D721Med (cell line): Measurements from ENCODE around the gene TGM2.

Source experiments
- DNase-seq: peaks from one replicate; pipeline ENCODE4 v3.0.0; 2011; ENCODE audit warnings: low spot score; ENCODE audit not compliant: insufficient read length
- FAIRE-seq: peaks from 2 replicates; lab custom pipeline; 2011; peaks lifted over from hg19 to GRCh38; lab: Jason Lieb, UNC
- TF ChIP-seq, protein P1 (sequence below): IDR thresholded peaks from 2 replicates; pipeline ENCODE4 v1.5.1; 2012; ENCODE audit warnings: mild to moderate bottlenecking, control low read depth; ENCODE audit not compliant: insufficient read depth; ENCODE audit errors: missing control alignments

The TGM2 gene

DNA sequence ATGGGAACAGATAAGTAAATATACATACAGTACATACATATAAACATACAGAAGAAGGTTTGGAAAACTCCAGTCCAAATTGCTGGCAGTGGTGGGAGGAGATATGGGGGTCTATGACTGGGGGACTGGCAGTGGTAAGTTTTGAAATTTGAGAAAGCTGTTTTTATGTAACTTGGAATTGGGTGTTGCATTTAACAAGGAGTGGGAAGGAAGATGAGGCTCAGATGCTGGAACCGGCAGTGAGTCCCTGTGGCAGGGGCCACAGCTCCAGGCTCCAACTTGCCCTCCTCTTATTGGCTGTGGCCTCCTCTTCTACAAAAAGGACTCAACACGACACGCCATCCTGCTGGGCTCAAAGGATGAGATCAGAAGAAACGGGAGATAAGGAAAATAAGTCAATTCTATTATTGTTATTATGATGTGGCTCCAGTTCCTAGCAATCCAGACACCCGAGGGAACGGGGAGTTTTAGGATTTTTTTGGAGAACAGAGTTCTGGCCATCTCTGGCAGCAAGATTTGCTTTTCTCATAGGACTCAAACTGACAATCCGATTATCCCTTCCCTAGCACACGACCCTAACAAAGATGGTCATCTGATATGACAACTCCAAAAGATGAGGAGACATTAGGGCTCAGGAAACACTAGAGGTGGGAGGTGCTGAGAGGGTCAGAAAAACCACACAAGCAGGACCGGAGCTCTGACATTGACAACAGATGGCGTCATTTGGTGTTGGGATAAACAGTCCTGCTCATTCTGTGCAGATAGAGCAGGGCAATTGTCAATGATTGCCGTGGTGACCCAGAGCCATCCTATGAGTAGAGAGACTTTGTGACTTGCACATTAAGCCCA, 6.0 kb upstream of the TGM2 start:
- TF ChIP-seq, protein P1, sequence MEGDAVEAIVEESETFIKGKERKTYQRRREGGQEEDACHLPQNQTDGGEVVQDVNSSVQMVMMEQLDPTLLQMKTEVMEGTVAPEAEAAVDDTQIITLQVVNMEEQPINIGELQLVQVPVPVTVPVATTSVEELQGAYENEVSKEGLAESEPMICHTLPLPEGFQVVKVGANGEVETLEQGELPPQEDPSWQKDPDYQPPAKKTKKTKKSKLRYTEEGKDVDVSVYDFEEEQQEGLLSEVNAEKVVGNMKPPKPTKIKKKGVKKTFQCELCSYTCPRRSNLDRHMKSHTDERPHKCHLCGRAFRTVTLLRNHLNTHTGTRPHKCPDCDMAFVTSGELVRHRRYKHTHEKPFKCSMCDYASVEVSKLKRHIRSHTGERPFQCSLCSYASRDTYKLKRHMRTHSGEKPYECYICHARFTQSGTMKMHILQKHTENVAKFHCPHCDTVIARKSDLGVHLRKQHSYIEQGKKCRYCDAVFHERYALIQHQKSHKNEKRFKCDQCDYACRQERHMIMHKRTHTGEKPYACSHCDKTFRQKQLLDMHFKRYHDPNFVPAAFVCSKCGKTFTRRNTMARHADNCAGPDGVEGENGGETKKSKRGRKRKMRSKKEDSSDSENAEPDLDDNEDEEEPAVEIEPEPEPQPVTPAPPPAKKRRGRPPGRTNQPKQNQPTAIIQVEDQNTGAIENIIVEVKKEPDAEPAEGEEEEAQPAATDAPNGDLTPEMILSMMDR: no peak
- DNase-seq (no peak), FAIRE-seq (no peak)

DNA sequence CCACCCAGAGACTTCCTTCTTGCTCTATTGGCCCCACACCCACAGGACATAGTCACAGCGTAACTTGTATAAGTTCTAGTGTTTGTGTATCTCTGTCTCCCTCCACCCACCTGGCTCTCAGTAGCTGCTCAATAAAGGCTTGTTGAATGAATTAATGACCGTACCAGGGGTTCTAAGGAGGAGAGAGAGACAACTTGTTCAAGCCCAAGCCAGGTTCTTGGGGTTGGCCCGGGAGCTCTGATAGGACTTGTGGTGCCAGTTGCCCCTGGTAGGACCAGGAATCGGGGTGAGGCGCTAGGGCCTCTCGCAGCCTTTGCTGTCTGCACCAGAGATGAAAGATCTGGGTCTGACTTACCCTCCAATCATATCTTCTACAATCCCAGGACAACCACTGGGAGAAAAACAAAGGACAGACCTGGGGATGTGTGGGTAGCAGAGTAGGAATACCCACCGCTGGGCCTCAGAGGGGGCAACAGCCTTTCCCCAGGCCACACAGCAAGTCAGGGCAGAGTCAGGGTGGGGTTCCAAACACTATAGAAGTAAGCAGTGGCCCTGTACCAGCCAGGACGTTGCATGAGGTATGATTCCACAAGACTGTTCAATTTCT, 5.3 kb upstream of the TGM2 start:
- TF ChIP-seq, protein P1: no peak
- FAIRE-seq (no peak), DNase-seq (no peak)

DNA sequence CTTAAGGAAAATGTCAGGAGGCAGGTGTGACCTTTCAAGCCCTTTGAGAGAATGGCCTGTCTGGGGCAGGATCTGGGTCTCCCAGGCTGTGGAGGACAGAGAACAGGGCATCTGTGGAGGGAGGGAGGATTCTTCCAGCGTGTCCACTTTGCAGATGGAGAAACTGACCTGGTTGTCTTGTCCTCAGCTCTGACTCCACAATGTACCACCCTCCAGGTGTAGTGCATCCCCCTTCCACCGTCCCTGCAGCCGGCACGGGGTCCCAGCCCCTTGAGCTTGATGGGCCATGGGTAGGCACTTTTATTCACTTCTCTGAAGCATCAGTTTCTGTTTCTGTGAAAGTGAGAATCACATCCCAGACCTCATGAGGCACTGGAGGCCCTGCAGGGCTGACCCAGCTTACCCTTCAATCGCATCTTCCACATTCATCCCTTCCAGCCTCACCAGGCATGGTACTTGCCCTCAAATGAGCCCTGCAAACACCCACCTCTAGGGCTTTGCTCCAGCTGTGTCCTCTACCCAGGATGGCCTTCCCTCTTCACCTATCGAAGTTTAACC, 4.6 kb upstream of the TGM2 start:
- no peak for DNase-seq
- TF ChIP-seq, protein P1: no peak
- FAIRE-seq: no peak

DNA sequence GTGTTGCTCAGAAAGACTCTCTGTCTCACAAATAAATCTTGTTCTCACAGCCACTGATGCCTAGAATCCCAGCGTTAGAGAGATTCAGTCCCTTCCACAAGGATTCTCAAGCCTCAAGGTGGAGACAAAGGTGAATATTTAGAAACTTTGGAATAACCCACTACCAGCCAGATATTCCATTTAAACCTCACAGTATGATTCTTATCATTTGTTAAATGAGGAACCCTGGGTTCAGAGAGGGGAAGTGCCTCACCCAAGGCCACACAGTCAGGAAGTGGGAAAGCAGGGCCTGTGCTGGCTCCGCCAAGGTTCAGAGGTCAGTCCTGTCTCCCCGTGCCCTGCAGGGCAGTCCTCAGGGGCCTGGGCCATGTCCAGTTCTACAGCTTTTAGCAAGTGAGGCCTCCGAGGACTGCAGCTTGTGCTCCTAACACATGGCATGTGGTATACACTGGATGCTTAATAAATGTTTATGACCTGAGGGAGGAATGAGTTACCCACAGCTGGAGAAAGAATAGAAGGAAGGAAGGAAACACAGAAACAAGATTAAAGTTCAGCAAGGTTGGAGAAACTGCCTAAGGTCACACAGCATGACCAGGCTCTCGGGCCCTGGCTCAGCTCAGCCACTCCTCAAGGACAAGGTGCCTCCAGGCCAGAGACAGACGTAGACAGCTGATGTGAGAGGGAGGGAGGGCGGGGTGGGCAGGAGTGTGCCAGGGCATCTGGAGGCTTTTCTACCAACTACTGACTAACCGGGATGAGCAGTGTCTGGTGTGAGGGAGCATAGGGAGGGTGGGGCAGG, 3.9 kb upstream of the TGM2 start:
- TF ChIP-seq, protein P1: no peak
- FAIRE-seq (no peak), DNase-seq (no peak)

DNA sequence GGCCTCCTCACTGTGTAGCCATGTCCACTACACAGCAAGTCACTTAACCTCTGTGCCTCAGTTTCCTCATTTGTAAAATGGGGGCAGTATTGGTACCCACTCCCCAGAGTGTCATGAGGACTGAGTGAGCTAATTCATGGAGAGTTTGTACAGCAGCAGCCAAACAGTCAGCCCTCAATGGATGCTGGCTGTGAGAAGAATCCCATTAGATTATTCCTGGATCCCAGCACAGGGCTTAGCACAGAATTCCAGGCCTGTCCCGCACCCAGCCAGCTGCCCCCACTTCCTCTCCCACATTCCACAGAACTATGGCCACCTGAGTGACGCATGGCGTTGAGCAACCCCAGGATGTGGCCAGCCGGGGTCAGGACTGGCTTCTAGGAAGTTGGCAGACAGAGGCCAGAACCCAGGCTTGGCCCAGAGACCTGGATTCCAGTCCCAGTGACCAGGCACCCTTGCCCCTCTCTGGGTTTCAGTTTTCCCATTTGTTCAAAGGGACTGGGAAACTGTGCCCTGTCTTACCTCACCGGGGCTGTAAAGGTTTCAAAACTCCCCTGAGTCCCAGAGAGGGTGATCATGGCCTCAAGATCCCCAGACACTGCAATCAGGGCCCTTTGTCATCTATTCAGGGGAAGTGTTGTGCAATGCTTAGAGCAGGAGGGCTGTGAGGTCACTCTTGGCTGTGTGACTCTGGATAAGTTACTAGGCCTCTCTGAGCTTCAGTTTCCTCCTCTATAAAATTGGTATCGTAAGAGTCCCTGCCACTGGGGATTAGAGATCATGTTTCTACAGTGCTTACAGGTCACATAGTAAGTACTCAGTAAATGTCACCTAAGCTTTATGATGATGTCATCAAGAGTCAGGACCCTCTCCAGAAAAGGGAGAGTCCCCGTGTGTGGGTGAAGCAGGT, 3.0 kb upstream of the TGM2 start:
- DNase-seq (no peak), FAIRE-seq (no peak)
- TF ChIP-seq, protein P1: no peak

DNA sequence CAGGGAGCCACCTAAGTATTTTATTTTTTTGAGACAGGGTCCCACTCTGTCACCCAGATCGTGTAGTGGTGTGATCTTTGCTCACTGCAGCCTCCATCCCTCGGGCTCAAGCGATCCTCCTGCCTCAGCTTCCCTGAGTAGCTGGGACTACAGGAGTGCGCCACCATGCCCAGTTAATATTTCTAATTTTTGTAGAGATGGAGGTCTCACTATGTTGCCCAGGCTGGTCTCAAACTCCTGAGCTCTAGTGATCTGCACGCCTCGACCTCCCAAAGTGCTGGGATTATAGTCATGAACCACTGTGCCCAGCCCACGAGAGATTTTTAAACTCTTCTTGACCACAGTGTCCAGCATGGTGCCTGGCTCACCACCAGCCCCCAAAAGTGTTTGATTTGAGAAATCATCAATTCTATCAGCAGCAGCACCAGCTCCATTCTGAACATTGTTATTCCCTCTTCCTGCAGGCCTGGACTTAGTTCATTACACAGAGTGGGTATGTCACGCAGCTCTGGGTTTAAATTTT, 2.3 kb upstream of the TGM2 start:
- FAIRE-seq (no peak), DNase-seq (no peak)
- TF ChIP-seq, protein P1: no peak
